H1 (cell line): ENCODE data around the gene FSCN2. TPM values are rescaled to one million over a fixed set of nuclear protein-coding genes. Genes with fewer than 3 reads are reported as not detected.

Experiments
- polyA plus RNA-seq, 7 experiments: library from polyadenylated mRNA; depleted of rRNA in 3 of 7; stranded (reverse) in 5 of 7; unstranded in 2 of 7; fragments of >200 nt in 5 of 7; fragments of 200-250 nt in 2 of 7; gene quantifications; 1 replicate in 5 of 7; 2 replicates in 1 of 7; 4 replicates in 1 of 7; pipeline versions ENCODE4 v1.2.1 to v1.2.3, GENCODE V29; 2011 to 2013; ENCODE audit warnings: missing spikeins in 2 of 7, mixed read lengths in 2 of 7
- total RNA-seq: library from RNA; stranded (reverse); fragmentation: NEBNext Ultra II Directional; extraction: Animal tissue kit (Norgen Biotek cat#: 25700); gene quantifications from 2 replicates; pipeline ENCODE4 v1.2.1, GENCODE V29; 2021
- TF ChIP-seq, protein P1 (sequence below): IDR thresholded peaks from 2 replicates; pipeline ENCODE4 v1.6.1; 2012; ENCODE audit warnings: low read length, inconsistent platforms

FSCN2 gene
- total and polyA plus RNA-seq, 2 of the 8 experiments (the other 6 are each of a cell fraction or from before 2014, with no cell fraction given), result 0.18 to 0.30 TPM

DNA sequence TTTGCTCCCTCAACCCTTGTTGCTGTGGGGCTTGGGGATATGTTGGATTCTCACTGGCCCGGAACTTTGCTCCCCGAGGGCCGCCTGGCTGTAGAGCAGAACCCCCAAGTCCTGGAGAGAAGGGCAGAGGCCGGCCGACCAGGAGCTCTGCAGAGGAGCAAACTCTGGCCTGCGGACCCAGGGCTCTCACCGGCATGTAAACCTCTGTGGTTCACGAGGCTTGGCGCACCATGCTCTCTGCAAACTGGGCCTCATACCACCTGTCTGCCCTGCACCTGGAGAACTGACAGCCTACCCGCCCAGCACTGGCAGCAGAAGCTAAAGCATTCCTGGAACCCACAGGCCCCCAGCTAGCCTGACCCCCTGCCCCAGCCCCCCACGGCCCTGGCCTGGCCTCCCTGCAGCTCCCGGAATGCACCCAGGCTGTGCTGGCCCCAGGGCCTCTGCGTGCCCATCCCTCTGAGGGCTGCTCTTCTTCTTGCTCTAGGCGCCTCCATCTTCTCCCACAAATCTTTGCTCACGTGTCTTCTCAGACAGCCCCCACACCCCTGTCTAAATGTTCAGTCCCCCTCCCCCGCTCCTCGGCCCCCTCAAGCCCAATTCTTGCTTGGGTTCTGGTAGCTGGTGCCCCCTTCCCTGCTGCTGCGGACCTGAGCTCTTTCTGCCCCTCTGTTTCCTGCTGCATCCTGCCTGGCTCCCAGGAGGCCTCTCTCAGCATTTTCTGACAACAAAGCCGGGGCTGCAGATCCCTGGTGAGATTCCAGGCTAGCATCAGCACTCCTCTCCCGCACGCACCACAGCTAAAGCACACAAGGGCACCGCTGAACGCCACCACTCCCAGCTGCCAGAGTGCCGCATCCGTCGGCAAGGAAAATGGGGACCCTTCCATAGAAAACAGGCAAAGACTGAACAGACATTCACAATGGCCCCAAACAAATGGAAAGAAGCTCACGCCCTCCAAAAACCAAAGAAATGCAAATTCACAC lies 38.9 kb upstream of the FSCN2 start (continued):
- TF ChIP-seq, protein P1, sequence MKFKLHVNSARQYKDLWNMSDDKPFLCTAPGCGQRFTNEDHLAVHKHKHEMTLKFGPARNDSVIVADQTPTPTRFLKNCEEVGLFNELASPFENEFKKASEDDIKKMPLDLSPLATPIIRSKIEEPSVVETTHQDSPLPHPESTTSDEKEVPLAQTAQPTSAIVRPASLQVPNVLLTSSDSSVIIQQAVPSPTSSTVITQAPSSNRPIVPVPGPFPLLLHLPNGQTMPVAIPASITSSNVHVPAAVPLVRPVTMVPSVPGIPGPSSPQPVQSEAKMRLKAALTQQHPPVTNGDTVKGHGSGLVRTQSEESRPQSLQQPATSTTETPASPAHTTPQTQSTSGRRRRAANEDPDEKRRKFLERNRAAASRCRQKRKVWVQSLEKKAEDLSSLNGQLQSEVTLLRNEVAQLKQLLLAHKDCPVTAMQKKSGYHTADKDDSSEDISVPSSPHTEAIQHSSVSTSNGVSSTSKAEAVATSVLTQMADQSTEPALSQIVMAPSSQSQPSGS, result no peak
